ENCODE results near the gene KLF18.

GRCh38 chr1:44151808-44152207 lies 10.4 kb upstream of the KLF18 start:
- TF ChIP-seq CTCF (IDR thresholded peaks at IDR 0.05) (no peak), POLR2A (IDR thresholded peaks at IDR 0.05) (no peak)

Measured in heart left ventricle (tissue), 13 donors.